ENCODE data around the gene CDK5R1.

- TF ChIP-seq CTCF (IDR thresholded peaks at IDR 0.05; ENCODE audit: extremely low read depth in 1 of 2, insufficient read depth in 1 of 2, low read depth in 1 of 2, low read length in 2 of 2): no peak
- TF ChIP-seq MYC (IDR thresholded peaks at IDR 0.05; ENCODE audit: low read depth, low read length): no peak
- TF ChIP-seq POLR2A (IDR thresholded peaks at IDR 0.05; ENCODE audit: low read depth, low read length): no peak
These were observed 11.5 kb upstream of the CDK5R1 start for GRCh38 chr17:32475258-32475657.

Measured in endothelial cell of umbilical vein (primary cell).